ENCODE results near the gene OXT. TPM values are rescaled to one million over a fixed set of nuclear protein-coding genes. Genes with fewer than 3 reads are reported as not detected.

Gene OXT
- total and polyA plus RNA-seq, 4 donors: 0.75 to 41.6 (median 4.3) TPM

GRCh38 chr20:3027987-3028386 is 43.4 kb upstream of the OXT start (continued):
- TF ChIP-seq REST (IDR thresholded peaks at IDR 0.05): no peak
- no peak for TF ChIP-seq HNF4G (IDR thresholded peaks at IDR 0.05)
- no peak for TF ChIP-seq GABPA (IDR thresholded peaks at IDR 0.05 in 1 of 2, conservative IDR thresholded peaks at IDR 0.05 in 1 of 2)
- no peak for TF ChIP-seq NR2F2 (IDR thresholded peaks at IDR 0.05)
- no peak for TF ChIP-seq RAD21 (IDR thresholded peaks at IDR 0.05)
- no peak for TF ChIP-seq ATF3 (IDR thresholded peaks at IDR 0.05)

- TF ChIP-seq GABPA (IDR thresholded peaks at IDR 0.05 in 1 of 2, conservative IDR thresholded peaks at IDR 0.05 in 1 of 2) (no peak), SP1 (IDR thresholded peaks at IDR 0.05) (no peak), FOXA1 (IDR thresholded peaks at IDR 0.05) (no peak), MAX (IDR thresholded peaks at IDR 0.05) (no peak), RXRA (IDR thresholded peaks at IDR 0.05) (no peak), TAF1 (conservative IDR thresholded peaks at IDR 0.05) (no peak), CTCF (IDR thresholded peaks at IDR 0.05; ENCODE audit: low read depth, low read length, missing input control) (no peak), HNF4G (IDR thresholded peaks at IDR 0.05) (no peak), YY1 (IDR thresholded peaks at IDR 0.05) (no peak)
- no peak overlapping the region for H3K9ac ChIP-seq (ENCODE audit: low read depth in 1 of 2, low read length in 2 of 2)
- no peak for DNase-seq (ENCODE audit: low spot score)
- peaks cover 0 to 15% (median 0%) of the 10 kb centered on the region in 4 donors for H3K4me1 ChIP-seq (ENCODE audit: control insufficient read depth in 4 of 4, insufficient read depth in 4 of 4, low read length in 3 of 4)
- H3K36me3 ChIP-seq (ENCODE audit: control insufficient read depth in 4 of 4, insufficient read depth in 3 of 4, low read depth in 1 of 4, low read length in 3 of 4): peaks cover 0 to 34% (median 25%) of the 10 kb centered on the region in 4 donors
- 96% methylated on average over 3 of the region's 3 CpGs for WGBS
- H3K4me3 ChIP-seq (ENCODE audit: low read depth in 1 of 3, low read length in 3 of 3): no peak overlapping the region
- no peaks in the 10 kb centered on the region for H3K27me3 ChIP-seq (ENCODE audit: control insufficient read depth in 4 of 4, insufficient read depth in 4 of 4, low read length in 3 of 4)
- H3K27ac ChIP-seq (ENCODE audit: low read depth in 1 of 2, low read length in 2 of 2): no peak overlapping the region
- H3K9me3 ChIP-seq (ENCODE audit: control insufficient read depth in 4 of 4, low read length in 3 of 4): no peaks in the 10 kb centered on the region
Measured at GRCh38 chr20:3031524-3032147, 39.8 kb upstream of the OXT start.

- no peaks in the 10 kb centered on the region for H3K27me3 ChIP-seq (ENCODE audit: control insufficient read depth in 4 of 4, insufficient read depth in 4 of 4, low read length in 3 of 4)
- no peak for DNase-seq (ENCODE audit: low spot score)
- peaks cover 0 to 26% (median 18%) of the 10 kb centered on the region in 4 donors for H3K36me3 ChIP-seq (ENCODE audit: control insufficient read depth in 4 of 4, insufficient read depth in 3 of 4, low read depth in 1 of 4, low read length in 3 of 4)
- no peak overlapping the region for H3K4me3 ChIP-seq (ENCODE audit: low read depth in 1 of 3, low read length in 3 of 3)
- WGBS: 88% methylated on average over 8 of the region's 8 CpGs
- peak in 1 of 2 donors; percentile 76 for TF ChIP-seq HNF4A (conservative IDR thresholded peaks at IDR 0.05)
- TF ChIP-seq HNF4G (IDR thresholded peaks at IDR 0.05): peak; percentile 29
- TF ChIP-seq REST (IDR thresholded peaks at IDR 0.05): no peak
- peak; percentile 39 for TF ChIP-seq SP1 (IDR thresholded peaks at IDR 0.05)
- TF ChIP-seq RXRA (IDR thresholded peaks at IDR 0.05): peak in 1 of 2 donors; percentile 26
- TF ChIP-seq RAD21 (IDR thresholded peaks at IDR 0.05): peak in 1 of 2 donors; percentile 23
- peaks cover 0 to 24% (median 5%) of the 10 kb centered on the region in 4 donors for H3K4me1 ChIP-seq (ENCODE audit: control insufficient read depth in 4 of 4, insufficient read depth in 4 of 4, low read length in 3 of 4)
- H3K27ac ChIP-seq (ENCODE audit: low read depth in 1 of 2, low read length in 2 of 2): no peak overlapping the region
- no peak overlapping the region for H3K9ac ChIP-seq (ENCODE audit: low read depth in 1 of 2, low read length in 2 of 2)
- no peaks in the 10 kb centered on the region for H3K9me3 ChIP-seq (ENCODE audit: control insufficient read depth in 4 of 4, low read length in 3 of 4)
Measured at GRCh38 chr20:3032624-3033023, 38.8 kb upstream of the OXT start.

Data from liver (tissue), 9 donors.